Measurements from ENCODE around the gene MRPS31. TPM values are rescaled to one million over a fixed set of nuclear protein-coding genes. Genes with fewer than 3 reads are reported as not detected.

MRPS31 gene
- total and polyA plus RNA-seq, 10 of the 15 experiments (the other 5 are each of a cell fraction or from before 2014, with no cell fraction given) = 20.3 to 60.9 (median 43.1) TPM

GRCh38 chr13:40692946-40693345, 78.0 kb downstream of the MRPS31 start (continued):
- TF ChIP-seq RUNX3 (IDR thresholded peaks at IDR 0.05; ENCODE audit: low read length) = 0 out of 2 replicates have a peak, but pooled peaks have one; percentile 18
- TF ChIP-seq IKZF2 (IDR thresholded peaks at IDR 0.05) = no peak
- TF ChIP-seq ZBTB4 (CRISPR knock-in tag; IDR thresholded peaks at IDR 0.05) = no peak
- TF ChIP-seq ZNF384 (IDR thresholded peaks at IDR 0.05; ENCODE audit: borderline replicate concordance, low read depth, low read length) = peak; percentile 35
- TF ChIP-seq POU2F2 (IDR thresholded peaks at IDR 0.05; ENCODE audit: borderline replicate concordance, low read depth, low read length) = peak; percentile 37; the same call in 1 of the 3 replicates
- TF ChIP-seq NR2C2 (IDR thresholded peaks at IDR 0.05; ENCODE audit: borderline replicate concordance, control insufficient read depth, insufficient read length, low read depth) = no peak
- no peak for TF ChIP-seq MEF2A (IDR thresholded peaks at IDR 0.05; ENCODE audit: insufficient read depth, low read depth, low read length)
- no peak for TF ChIP-seq KAT2A (conservative IDR thresholded peaks at IDR 0.05; ENCODE audit: control insufficient read depth, low read depth, low read length)
- TF ChIP-seq HDGF (IDR thresholded peaks at IDR 0.05) = no peak
- no peak for TF ChIP-seq ESRRA (IDR thresholded peaks at IDR 0.05; ENCODE audit: low read length)
- TF ChIP-seq STAT1 (conservative IDR thresholded peaks at IDR 0.05) = no peak
- no peak for TF ChIP-seq HCFC1 (IDR thresholded peaks at IDR 0.05; ENCODE audit: low read length)
- TF ChIP-seq SMAD1 (IDR thresholded peaks at IDR 0.05; ENCODE audit: low read depth, partially characterized antibody) = no peak
- no peak for TF ChIP-seq DPF2 (IDR thresholded peaks at IDR 0.05)
